Measurements from ENCODE around the gene SLC25A39. TPM values are rescaled to one million over a fixed set of nuclear protein-coding genes. Genes with fewer than 3 reads are reported as not detected.

The SLC25A39 gene
- total and polyA plus RNA-seq, 9 of the 15 experiments (the other 6 are each of a cell fraction or from before 2014, with no cell fraction given) = 4.8 to 267 (median 140) TPM

- TF ChIP-seq RBBP5 (IDR thresholded peaks at IDR 0.05; ENCODE audit: borderline replicate concordance, insufficient read depth, low read length, poor library complexity, severe bottlenecking) (peak; percentile 40), ARID4B (CRISPR knock-in tag; IDR thresholded peaks at IDR 0.05) (peak; percentile 92), NFRKB (IDR thresholded peaks at IDR 0.05; ENCODE audit: low read depth) (no peak), CBX8 (IDR thresholded peaks at IDR 0.05; ENCODE audit: borderline replicate concordance, extremely low read depth, low read depth, low read length, poor library complexity, severe bottlenecking) (no peak), ZNF134 (CRISPR knock-in tag; conservative IDR thresholded peaks at IDR 0.05) (no peak), SOX6 (IDR thresholded peaks at IDR 0.05) (no peak), MCM2 (IDR thresholded peaks at IDR 0.05; ENCODE audit: low read depth) (no peak), TCFL5 (CRISPR knock-in tag; conservative IDR thresholded peaks at IDR 0.05) (no peak), ZNF707 (CRISPR knock-in tag; conservative IDR thresholded peaks at IDR 0.05) (no peak), HMBOX1 (IDR thresholded peaks at IDR 0.05) (no peak), POLR3G (IDR thresholded peaks at IDR 0.05; ENCODE audit: extremely low read depth, insufficient read length, insufficient replicate concordance) (no peak), ZNF76 (CRISPR knock-in tag; IDR thresholded peaks at IDR 0.05; ENCODE audit: borderline replicate concordance) (no peak), STAT5B (CRISPR knock-in tag; IDR thresholded peaks at IDR 0.05) (no peak), ZNF511 (CRISPR knock-in tag; IDR thresholded peaks at IDR 0.05) (peak; percentile 62; the same call in 1 of the 2 replicates), SMC3 (conservative IDR thresholded peaks at IDR 0.05; ENCODE audit: insufficient read depth, low read depth, low read length) (no peak), SRSF9 (IDR thresholded peaks at IDR 0.05; ENCODE audit: borderline replicate concordance, low read depth, low read length) (no peak), TCF7 (IDR thresholded peaks at IDR 0.05; ENCODE audit: borderline replicate concordance) (no peak), BMI1 (IDR thresholded peaks at IDR 0.05; ENCODE audit: low read length) (no peak), ZNF561 (CRISPR knock-in tag; conservative IDR thresholded peaks at IDR 0.05) (no peak), HOXB6 (CRISPR knock-in tag; IDR thresholded peaks at IDR 0.05; ENCODE audit: borderline replicate concordance) (no peak), GTF2A2 (tag; IDR thresholded peaks at IDR 0.05) (no peak), ZFPM2 (CRISPR knock-in tag; IDR thresholded peaks at IDR 0.05) (no peak)
Measured at GRCh38 chr17:44344939-44345453, 20.4 kb upstream of the SLC25A39 start, which contains the start of gene GRN (continued).
